Stimulated activated CD4-positive, alpha-beta T cell treated with anti-CD3 and anti-CD28 coated beads, Interleukin-1b, Interleukin-23, amount 100 ng/mL, for 24 hours (primary cell): ENCODE measurements around the gene PRKD1.
"Not testable (repeated sequence)": the region's sequence is repeated elsewhere in the genome, so short reads cannot be mapped to it uniquely, and the experiment has no call there.

ENCODE experiments used
- DNase-seq, 4 experiments: peaks; one replicate each; pipeline ENCODE4 v3.0.0-alpha.2; 2020; ENCODE audit warnings: low read depth in 4 of 4, low spot score in 1 of 4

PRKD1 gene

DNA sequence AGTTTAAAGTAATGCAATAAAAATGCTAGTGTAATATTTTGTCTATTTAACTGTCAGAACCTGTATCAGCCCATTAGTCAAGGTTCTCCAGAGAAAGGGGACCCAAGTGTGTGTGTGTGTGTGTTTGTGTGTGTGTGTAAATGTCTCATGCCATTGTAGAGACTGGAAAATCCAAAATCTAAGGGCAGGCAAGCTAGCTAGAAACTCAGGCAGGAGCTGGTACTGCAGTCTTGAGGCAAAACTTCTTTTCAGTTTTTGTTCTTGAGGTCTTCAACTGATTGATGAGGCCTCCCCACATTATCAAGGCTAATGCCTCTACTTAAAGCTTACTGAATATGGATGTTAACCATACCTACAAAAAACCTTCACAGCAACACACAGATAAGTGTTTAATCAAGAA, 126.7 kb downstream of the PRKD1 start:
- no peak for DNase-seq

DNA sequence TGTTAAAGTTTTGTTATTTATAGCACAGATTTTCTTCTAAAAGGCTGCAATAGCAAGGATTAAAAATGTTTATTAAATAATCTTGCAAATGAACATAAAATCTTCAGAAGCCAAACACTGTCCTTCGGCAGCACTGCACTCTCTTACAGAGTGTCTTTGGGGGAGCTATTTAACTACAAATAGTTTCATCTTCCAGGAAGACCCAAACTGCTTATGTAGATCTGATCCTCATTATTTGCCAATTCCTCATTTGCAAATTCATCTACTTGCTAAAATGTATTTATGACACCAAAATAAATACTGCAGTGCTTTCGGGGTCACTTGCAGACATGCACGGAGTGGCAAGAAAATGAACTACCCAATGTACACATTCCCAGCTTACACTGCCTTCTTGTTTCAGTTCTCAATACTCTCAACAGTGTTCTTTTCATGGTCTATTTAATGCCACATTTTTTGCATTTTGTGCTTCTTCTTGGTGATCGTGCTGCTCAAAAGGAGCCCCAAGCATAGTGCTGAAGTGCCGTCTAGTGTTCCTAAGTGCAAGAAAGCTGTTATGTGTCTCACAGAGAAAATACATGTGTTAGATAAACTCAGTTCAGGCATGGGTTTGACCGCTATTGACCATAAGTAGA, 128.1 kb downstream of the PRKD1 start:
- no peak for DNase-seq

DNA sequence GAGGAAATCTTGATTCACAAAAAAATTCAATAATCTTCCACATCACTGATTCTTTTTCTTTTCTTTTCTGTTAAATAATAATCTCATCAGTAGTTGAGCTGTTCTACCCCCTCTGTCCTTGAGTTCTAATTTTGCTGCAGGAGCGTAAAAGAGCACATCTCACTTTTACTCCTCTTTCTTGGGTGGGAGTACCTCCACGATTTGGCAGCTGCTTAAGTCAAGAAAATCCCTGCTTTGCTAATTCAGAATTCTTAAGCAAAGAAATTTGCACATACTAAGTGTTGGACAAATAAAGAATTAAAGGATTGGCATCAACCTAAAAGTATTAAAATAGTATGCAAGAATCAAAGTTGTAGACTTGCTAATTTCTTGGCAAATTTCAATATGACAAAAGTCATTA, 128.8 kb downstream of the PRKD1 start:
- no peak for DNase-seq

DNA sequence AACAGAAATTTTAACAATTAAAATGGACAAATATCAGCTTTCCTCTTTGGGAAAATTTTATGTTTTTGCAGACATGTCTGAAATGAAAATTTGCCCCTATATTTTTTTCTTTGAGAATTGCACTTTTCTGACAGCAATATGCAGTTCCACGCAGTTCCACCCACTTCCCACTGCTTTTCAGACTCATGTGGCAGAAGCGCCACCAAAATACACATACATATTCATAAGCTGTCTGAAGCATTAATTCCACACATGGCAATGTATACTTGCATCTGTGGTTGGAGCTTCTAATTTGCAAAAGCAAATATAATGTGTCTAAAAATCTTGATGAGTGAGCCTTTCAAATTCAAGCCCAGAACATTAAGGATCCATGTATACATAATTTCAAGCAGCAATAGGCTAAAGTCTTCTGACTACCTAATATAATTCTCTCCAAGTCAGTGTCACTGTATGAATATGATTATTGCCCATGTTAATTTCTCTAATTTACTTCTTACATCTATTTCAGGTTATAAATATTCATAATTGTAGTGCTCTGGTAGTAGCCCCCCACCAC, 129.5 kb downstream of the PRKD1 start:
- no peak for DNase-seq

DNA sequence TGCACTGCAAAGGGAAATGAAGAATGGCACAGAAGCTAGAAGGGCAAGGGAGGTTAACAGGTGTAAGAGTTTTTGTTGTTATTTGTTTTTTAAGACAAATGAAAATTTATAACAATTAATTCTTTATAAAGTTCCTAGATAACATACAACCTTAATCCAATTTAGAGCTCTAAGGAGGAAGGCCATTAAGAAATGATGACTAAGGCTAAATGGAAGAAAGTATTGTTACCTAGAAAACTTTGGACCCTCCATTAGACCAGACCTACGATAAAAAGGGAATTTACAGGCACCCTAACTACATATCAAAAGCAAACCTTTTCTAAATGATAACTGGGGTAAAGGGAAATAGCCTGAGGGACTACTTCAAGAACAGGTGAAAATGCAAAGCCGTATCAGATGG, 130.8 kb downstream of the PRKD1 start:
- no peak for DNase-seq

DNA sequence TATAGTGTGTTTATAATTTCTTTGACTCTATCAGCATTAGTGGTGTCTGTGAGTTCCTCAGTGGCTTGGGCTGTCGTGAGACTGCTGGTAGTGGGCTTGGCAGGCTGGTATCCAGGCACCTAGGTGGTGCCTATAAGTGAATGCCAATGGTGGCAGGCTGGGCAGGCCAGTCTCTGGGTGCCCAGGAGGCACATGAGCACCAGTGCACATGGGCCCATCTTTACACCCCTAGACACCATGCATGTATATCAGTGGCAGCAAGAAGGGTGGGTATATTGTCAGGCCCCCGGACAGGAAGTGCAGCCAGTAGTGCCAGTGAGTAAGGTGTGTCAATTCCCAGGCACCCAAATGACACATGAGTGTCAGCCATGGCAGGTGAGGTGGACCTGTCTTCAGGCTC, 138.2 kb downstream of the PRKD1 start:
- DNase-seq: no peak

DNA sequence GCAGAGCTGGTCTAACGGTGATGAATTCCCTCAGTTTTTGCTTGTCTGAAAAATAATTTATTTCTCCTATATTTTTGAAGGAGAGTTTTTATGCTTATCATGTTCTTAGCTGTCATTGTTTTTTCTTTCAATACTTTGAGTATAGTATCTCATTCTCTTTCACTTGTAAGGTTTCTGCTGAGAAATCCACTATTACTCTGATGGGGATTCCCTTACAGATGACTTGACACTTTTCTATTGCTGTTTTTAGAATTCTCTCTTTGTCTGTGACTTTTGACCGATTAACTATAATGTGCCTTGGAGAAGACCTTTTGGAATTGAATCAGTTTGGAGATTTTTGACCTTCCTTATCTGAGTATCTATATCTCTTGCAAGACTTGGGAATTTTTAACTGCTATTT, 139.6 kb downstream of the PRKD1 start:
- no peak for DNase-seq

DNA sequence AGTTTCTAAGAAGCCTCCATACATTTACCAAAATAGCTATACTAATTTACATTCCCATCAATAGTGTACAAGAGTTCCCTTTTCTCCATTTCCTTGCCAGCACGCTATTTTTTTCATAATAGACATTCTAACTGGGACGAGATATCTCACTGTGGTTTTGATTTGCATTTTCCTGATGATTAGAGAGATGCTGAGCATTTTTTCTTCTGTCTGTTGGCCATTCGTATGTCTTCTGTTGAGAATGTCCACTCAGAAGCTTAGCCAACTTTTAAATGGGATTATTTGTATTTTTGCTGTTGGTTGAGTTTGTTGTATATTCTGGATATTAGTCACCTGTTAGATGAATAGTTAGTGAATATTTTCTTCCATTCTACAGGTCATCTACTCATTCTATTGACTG, 144.1 kb downstream of the PRKD1 start:
- no peak for DNase-seq

DNA sequence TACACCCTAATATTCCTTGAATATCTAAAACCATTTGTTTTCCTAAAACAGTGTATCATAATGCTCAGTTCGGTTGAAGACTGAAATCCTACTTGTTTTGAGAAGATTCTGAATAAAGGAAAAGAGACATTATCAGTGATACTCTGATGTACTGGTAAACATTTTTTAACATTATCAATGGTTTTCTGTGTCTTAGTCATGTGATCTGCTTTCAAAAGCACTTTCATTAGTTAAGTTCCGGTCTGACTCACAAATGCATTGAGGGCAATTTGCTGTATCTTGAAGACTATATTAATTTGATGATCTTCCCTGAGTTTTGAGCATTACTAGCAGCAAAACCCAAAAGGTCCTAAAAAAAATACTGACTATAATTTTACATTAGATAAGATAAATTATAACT, 145.6 kb downstream of the PRKD1 start:
- no peak for DNase-seq

DNA sequence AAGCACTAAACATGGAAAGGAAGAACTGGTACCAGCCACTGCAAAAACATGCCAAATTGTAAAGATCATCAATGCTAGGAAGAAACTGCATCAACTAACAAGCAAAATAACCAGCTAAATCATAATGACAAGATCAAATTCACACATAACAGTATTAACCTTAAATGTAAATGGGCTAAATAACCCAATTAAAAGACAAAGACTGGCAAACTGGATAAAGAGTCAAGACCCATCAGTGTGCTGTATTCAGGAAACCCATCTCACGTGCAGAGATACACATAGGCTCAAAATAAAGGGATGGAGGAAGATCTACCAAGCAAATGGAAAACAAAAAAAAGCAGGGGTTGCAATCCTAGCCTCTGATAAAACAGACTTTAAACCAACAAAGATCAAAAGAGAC, 150.5 kb downstream of the PRKD1 start:
- not testable (repeated sequence) for DNase-seq

DNA sequence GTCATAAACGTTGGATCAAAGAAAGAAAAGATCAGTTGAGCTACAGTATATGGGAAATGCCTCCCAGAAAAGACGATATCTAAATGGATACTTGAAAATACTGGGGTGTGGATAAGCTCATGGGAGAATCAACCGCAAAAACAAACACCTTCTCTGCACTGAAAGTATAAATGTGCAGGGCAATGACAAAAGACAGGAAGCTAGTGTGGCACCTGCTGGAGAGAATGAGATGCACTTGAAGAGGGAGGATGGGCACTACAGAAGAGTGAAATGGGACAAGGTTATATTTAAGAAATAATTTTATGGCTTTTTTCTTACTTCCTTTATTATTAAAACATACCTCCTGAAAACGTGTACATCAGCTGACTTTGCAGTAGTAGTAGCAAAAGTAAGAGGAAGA, 153.7 kb downstream of the PRKD1 start:
- DNase-seq: no peak

DNA sequence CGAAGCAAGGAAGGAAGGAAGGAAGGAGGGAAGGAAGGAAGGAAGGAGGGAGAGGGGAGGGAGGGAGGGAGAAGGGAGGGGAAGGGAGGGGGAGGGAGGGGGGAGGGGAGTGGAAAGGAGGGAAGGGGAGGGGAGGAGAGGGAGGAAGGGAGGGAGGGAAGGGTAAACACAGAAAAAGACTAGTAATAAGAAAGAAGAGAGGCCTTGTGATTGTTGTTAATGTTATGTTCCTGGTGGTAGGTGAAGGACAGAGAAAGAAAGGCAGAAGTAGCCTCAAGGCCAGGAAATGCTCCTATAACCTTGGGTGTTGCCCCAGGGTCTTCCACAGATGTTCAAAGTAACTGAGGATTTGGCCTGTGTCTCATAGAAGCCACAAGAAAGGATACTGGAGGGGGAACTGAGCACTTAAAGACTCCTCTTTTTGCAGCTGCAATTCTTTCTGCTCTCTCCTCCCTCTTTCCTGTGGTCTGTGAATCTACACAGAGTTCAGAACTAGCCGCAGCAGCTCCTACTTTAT, 164.2 kb downstream of the PRKD1 start:
- DNase-seq: no peak

DNA sequence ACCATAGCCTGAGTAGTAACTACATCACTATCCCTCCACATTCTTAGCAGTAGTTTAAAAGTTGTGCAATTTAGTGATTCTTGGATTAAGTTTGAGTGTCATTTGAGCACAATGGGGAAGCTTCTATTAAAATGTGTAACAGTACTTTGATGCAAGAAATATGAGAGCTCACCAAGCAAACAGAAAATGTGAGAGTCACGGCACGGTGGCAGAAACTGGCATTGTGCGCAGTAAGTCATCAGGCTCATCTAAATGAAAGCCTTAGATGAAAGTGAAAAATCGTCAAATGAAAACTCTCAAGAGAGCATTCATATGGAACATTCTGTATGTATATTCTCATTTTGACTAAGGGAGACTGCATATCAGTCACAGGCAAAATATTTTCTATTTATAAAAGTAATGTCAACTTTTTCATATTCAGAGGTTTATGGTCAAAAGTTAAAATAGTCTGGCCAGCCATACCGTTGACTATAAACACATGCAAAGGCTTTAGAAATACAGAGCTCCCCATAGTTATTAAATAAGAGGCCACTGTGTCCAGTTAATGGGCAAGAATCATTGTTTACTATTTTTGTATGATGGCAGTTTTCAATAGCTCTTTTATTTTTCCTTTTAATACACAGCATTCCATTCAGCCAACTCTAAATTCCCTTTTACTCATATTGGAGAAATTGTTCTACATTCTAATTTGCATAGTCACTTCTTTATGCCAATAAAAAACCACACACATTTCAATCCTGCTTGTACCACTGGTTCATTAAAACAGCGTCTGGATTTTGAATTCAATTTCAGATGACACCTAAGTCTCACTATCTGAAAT, 167.9 kb downstream of the PRKD1 start:
- DNase-seq: no peak

DNA sequence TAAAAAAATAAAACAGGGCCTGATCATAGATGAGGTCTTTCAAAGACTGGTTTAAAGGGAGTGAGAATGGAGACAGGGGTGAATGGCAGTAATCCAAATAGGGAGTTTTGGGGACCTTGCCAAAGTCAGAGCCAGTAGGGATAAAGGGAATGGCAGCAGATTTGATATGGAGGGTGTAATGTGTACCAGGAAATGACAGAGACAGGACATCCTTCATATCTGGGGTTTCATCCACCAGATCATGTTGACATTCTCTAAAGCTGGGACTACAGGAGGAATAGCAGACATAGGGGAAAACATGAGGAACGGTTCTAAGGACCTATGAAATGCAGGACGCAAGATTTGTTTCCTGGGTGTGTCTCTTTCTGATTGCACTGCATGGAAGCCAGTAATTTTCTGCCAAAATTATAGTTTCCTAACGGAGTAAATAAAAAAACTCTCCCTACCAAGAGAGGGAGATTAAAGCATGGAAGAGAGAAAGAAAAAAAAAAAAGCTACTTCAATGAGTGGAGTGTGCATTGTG, 169.9 kb downstream of the PRKD1 start:
- DNase-seq: no peak

DNA sequence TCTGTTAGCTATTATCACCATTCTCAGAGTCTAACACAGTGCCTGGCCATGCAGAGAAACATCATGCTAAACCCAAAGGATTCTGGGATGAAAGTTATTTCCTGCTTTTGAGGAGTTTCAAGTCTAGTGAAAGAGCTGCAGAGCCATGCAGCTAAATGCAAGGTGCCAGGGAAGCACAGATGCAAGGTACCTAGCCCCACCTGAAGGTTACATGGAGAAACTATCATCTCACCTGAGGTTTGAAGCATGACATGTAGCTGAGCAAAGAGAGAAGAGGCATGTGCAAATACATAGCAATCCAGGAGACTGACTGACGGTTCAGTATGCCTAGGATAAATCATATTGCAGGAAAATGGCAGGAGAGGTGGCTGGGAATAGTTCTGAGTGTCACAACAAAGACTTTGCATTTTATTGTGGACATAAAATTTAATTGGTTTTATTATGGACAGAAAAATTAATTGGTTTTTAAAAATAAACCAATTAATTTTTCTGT, 170.4 kb downstream of the PRKD1 start:
- DNase-seq: no peak

DNA sequence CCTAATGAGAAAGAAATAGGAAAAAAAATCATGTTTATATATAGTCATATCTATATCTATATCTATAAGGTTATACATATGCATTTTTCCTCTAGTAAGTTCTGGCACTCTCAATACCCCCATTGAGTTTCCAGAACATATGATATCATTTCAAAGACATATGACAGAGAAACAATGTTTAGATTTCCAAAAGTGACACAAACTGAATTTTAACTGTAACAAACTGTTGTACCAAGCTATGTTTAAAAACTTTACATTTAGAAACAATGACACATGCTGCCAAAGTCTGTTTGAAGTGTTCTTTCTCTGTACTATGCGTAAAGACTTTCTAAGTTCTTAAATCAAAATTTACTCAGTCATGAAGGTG, 171.6 kb downstream of the PRKD1 start:
- no peak for DNase-seq

DNA sequence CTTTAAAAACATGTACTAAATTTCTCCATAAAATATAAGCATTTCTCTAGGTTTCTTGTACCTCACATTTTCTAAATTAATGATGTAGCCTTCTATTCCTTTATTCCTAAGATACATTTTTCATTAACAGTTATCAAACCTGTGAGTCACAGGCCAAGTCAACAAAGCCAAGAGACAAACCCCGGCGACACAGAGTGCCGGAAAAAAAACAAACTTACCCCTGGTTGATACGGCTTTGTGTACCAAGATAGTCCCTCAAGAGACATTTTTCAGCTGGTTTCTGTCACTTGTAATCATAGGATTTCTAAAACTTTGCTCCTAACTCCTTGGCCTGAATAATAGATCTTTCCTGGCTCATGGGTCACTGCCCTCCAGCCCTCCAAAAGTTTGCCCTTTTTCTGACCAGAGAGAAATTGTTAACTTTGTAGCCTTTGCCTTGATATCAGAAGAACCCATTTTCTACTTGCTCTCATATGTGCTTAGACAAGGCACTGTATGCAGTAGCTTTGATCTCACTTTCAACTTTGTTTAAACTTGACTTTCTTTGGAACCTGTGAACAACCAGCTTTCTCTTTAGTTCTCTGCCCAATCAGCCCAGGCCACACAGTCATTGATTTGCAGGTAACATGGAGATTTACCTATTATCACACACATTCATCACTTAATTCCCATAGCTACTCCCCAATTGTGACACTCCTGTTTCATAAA, 172.2 kb downstream of the PRKD1 start:
- DNase-seq: no peak

DNA sequence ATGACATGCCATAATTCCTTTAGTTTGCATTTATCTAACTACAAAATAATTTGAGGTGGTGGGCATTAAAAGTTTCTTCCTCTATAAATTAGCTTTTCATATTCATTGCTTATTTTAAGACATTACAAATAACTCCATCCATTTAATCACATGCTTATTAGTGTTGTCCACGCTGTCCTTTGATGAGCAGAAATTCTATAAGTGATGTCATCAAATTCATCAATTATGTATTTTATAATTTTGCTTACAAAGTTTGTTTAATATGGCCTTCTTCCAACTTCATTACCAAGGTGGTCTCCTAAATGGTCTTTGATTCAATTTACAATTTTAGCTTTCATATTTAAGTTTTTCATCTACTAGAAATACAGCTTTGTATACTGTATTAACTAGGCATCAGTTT, 173.5 kb downstream of the PRKD1 start:
- no peak for DNase-seq

DNA sequence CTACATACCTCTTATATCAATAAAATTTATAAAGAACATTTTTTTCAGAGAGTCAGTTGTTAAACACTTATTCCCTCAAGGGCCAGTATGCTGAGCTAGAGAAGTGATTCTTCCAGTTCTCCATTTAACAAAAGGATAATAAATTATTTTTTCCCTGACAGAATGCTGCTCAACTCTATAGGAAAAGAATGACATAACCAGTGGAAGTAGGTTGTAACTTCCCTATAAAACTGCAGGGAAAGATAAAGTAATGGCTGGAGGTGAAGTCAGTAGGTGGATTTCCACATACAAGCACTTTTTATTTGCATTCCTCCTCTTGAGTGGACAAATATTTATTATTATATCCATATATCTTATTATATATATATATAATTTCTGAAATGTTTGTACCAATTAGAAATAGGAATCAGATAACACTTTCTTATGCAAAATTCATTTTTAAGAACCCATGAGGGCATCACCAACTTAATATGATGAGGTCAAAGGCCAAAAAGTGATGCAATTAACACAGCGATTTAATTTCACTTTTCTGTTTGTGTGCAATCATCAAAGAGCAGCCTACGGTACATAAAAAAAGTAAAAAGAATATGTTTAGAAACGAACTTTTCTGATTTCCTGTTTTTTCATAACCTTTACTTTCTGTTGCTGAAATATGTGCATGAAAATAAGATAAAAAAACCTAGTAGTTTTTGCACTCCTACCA, 175.3 kb downstream of the PRKD1 start:
- no peak for DNase-seq

DNA sequence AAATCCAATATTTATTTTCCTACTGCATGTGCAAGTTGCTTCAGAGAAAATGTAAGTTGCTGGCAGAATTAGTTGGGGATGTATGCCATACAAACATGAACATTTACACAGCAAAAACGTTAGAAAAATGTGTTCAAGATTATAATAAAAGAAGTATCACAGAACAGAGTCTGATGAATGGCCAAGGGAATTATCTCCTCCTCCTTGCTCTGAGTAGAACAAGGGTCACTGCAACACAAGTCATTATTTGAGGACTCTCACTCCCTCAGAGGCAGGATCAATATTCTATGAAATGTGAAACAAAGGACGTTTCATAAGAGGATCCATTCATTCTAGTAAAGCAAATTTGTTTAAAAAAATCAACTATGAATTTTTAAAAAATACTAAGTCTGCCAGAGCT, 177.8 kb downstream of the PRKD1 start:
- DNase-seq: no peak

DNA sequence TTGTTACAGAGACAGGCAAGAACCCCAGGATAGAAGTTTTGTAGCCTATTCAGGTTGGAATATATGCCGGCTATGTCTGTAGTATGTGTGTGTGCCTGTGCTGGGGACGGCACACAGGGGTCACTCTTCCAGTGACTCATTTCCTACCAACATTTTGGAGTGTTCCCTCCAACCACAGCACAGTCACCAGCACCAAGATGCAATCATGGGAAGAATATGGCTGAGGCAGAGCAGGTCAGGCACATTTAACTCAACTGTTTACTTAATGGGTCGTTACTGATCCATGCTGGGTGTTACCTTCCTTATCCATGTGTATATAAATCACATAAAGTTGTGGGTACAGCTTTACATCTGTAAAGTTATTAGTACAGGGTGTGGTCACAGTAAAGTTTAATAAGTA, 178.3 kb downstream of the PRKD1 start:
- DNase-seq: no peak
